CD14-positive monocyte (primary cell): ENCODE results near the gene SLC25A42. TPM values are rescaled to one million over a fixed set of nuclear protein-coding genes. Genes with fewer than 3 reads are reported as not detected.

Experiments
- DNase-seq, 3 donors: peaks; one replicate each; pipeline ENCODE4 v3.0.0-alpha.2; 2011 to 2022
- H2AFZ ChIP-seq: 2 replicates; pipeline ENCODE4 v1.6.0; 2012; ENCODE audit warnings: mild to moderate bottlenecking, low read depth, low read length, inconsistent platforms; ENCODE audit not compliant: insufficient read depth, poor library complexity, severe bottlenecking
- H3K27ac ChIP-seq, 2 donors: 1 replicate in 1 of 2; 2 replicates in 1 of 2; pipeline ENCODE4 v1.5.1; 2012 to 2013; ENCODE audit warnings: low read length in 2 of 2, control low read depth in 1 of 2, inconsistent platforms in 1 of 2, low read depth in 1 of 2, mild to moderate bottlenecking in 1 of 2
- H3K27me3 ChIP-seq, 2 donors: one replicate each; pipeline versions ENCODE4 v1.6.0 to v1.6.1; 2011 to 2013; ENCODE audit warnings: low read length in 2 of 2; ENCODE audit not compliant: control insufficient read depth in 2 of 2, insufficient read depth in 2 of 2
- H3K36me3 ChIP-seq, 2 donors: replicated peaks in 1 of 2; 1 replicate in 1 of 2; 2 replicates in 1 of 2; pipeline versions ENCODE4 v1.5.1 to v1.6.1; 2012 to 2013; ENCODE audit warnings: low read length in 2 of 2, control low read depth in 1 of 2, inconsistent platforms in 1 of 2, mild to moderate bottlenecking in 1 of 2; ENCODE audit not compliant: insufficient read depth in 2 of 2, control insufficient read depth in 1 of 2
- H3K4me1 ChIP-seq, 2 donors: 1 replicate in 1 of 2; 2 replicates in 1 of 2; pipeline versions ENCODE4 v1.5.1 to v1.6.1; 2012 to 2013; ENCODE audit warnings: low read length in 2 of 2, control low read depth in 1 of 2, inconsistent platforms in 1 of 2, mild to moderate bottlenecking in 1 of 2, moderate library complexity in 1 of 2; ENCODE audit not compliant: insufficient read depth in 2 of 2, control insufficient read depth in 1 of 2
- H3K4me2 ChIP-seq: replicated peaks from 2 replicates; pipeline ENCODE3; 2012; ENCODE audit warnings: low read length, moderate library complexity, mild to moderate bottlenecking; ENCODE audit not compliant: poor library complexity, severe bottlenecking; ENCODE audit errors: extremely low read depth
- H3K4me3 ChIP-seq, 3 experiments: fragments of 200-600 bp in 1 of 3; sonication (generic) in 1 of 3; replicated peaks in 1 of 3; 1 replicate in 2 of 3; 2 replicates in 1 of 3; pipeline ENCODE4 v1.5.1; 2011 to 2013; ENCODE audit warnings: low read length in 3 of 3, mild to moderate bottlenecking in 3 of 3, control low read depth in 2 of 3, low read depth in 2 of 3, inconsistent platforms in 1 of 3, moderate library complexity in 1 of 3
- H3K79me2 ChIP-seq: 2 replicates; pipeline ENCODE4 v1.6.0; 2012; ENCODE audit warnings: mild to moderate bottlenecking, control low read depth, inconsistent platforms, low read length, moderate library complexity; ENCODE audit not compliant: insufficient read depth
- H3K9ac ChIP-seq: 2 replicates; pipeline ENCODE4 v1.6.0; 2017; ENCODE audit warnings: low read length, mild to moderate bottlenecking; ENCODE audit not compliant: insufficient read depth, poor library complexity, severe bottlenecking
- H3K9me3 ChIP-seq, 2 donors: replicated peaks in 1 of 2; 1 replicate in 1 of 2; 2 replicates in 1 of 2; pipeline versions ENCODE4 v1.5.1 to v1.6.1; 2012 to 2013; ENCODE audit warnings: low read length in 2 of 2, control low read depth in 1 of 2; ENCODE audit not compliant: control insufficient read depth in 1 of 2, insufficient read depth in 1 of 2
- H4K20me1 ChIP-seq: 2 replicates; pipeline ENCODE4 v1.6.0; 2012; ENCODE audit warnings: mild to moderate bottlenecking, low read length, control low read depth, moderate library complexity; ENCODE audit not compliant: insufficient read depth
- H3K27ac Mint-ChIP-seq, 7 donors: one replicate each; pipeline ENCODE4 v1.8.0; 2020; ENCODE audit warnings: mild to moderate bottlenecking in 7 of 7, mixed read lengths in 7 of 7, moderate library complexity in 6 of 7, inconsistent platforms in 2 of 7
- H3K27me3 Mint-ChIP-seq, 3 donors: one replicate each; pipeline ENCODE4 v1.8.0; 2021 to 2022; ENCODE audit warnings: low read depth in 3 of 3, mild to moderate bottlenecking in 3 of 3, mixed read lengths in 3 of 3, moderate library complexity in 3 of 3, inconsistent platforms in 1 of 3
- H3K36me3 Mint-ChIP-seq, 2 donors: one replicate each; pipeline ENCODE4 v1.8.0; 2020; ENCODE audit warnings: mixed read lengths in 2 of 2, inconsistent platforms in 1 of 2, mild to moderate bottlenecking in 1 of 2
- H3K4me1 Mint-ChIP-seq: one replicate; pipeline ENCODE4 v1.8.0; 2020; ENCODE audit warnings: mild to moderate bottlenecking, mixed read lengths
- H3K4me3 Mint-ChIP-seq, 2 donors: one replicate each; pipeline ENCODE4 v1.8.0; 2020; ENCODE audit warnings: mild to moderate bottlenecking in 2 of 2, mixed read lengths in 2 of 2, moderate library complexity in 1 of 2
- H3K9me3 Mint-ChIP-seq, 7 donors: one replicate each; pipeline ENCODE4 v1.8.0; 2020 to 2022; ENCODE audit warnings: mixed read lengths in 7 of 7, mild to moderate bottlenecking in 6 of 7, moderate library complexity in 6 of 7, inconsistent platforms in 2 of 7
- CTCF ChIP-seq: fragments of 200-600 bp; IDR thresholded peaks from one replicate; pipeline ENCODE4 v1.8.0; 2022; ENCODE audit warnings: antibody characterized with exemption, mild to moderate bottlenecking
- WGBS: methylation state at CpG from one replicate; pipeline ENCODE4 v1.1.5; 2013; ENCODE audit warnings: missing lambda C conversion rate; ENCODE audit not compliant: insufficient coverage; 5-methylcytosine and 5-hydroxymethylcytosine counted together
- intact Hi-C, 2 donors: fragments of 100-400 bp; cut with micrococcal nuclease; formaldehyde crosslinking; loops; one replicate each; pipeline versions ENCODE4 v1.15.0 to v1.15.1; 2023
- polyA plus RNA-seq, 3 donors: library from polyadenylated mRNA; depleted of rRNA in 1 of 3; unstranded in 2 of 3; stranded (reverse) in 1 of 3; fragments of 300-500 nt in 2 of 3; fragments of >200 nt in 1 of 3; fragmentation: Illumina TruSeq in 2 of 3; gene quantifications; 1 replicate in 2 of 3; 2 replicates in 1 of 3; pipeline ENCODE4 v1.2.3, GENCODE V29; 2012 to 2021

Gene SLC25A42
- polyA plus RNA-seq, 3 donors: 0.68 to 3.1 (median 1.1) TPM

- Histone ChIP-seq H3K9ac (no peak overlapping the region), H4K20me1 (no peaks in the 10 kb centered on the region), H3K4me3 (no peak overlapping the region), H3K27me3 (no peaks in the 10 kb centered on the region), H3K36me3 (no peaks in the 10 kb centered on the region), H3K4me1 (no peaks in the 10 kb centered on the region), H3K79me2 (no peaks in the 10 kb centered on the region), H3K9me3 (no peaks in the 10 kb centered on the region), H3K4me2 (no peak overlapping the region), H2AFZ (no peak overlapping the region), H3K27ac (no peak overlapping the region)
- intact Hi-C loops: no loop called here
- H3K4me3 Mint-ChIP-seq: no peak overlapping the region
- DNase-seq: no peak
- H3K27ac Mint-ChIP-seq: peak overlapping the region in 1 of 7 donors; percentile 46
- WGBS: 97% methylated on average over 22 of the region's 24 CpGs
- H3K27me3 Mint-ChIP-seq: peaks cover 0 to 2% (median 0%) of the 10 kb centered on the region in 3 donors
- H3K4me1 Mint-ChIP-seq: no peaks in the 10 kb centered on the region
- TF ChIP-seq CTCF: no peak
- H3K36me3 Mint-ChIP-seq: peaks cover 5 to 8% of the 10 kb centered on the region in 2 donors
- H3K9me3 Mint-ChIP-seq: no peaks in the 10 kb centered on the region
These were observed 33.1 kb downstream of the SLC25A42 start for GRCh38 chr19:19096641-19097627.

- no peak overlapping the region for H3K4me2 ChIP-seq
- no peak for TF ChIP-seq CTCF
- no peak overlapping the region for H3K9ac ChIP-seq
- H3K9me3 ChIP-seq: no peaks in the 10 kb centered on the region
- peaks cover 5 to 8% of the 10 kb centered on the region in 2 donors for H3K36me3 Mint-ChIP-seq
- H3K27me3 Mint-ChIP-seq: no peaks in the 10 kb centered on the region
- no peaks in the 10 kb centered on the region for H3K9me3 Mint-ChIP-seq
- no peak overlapping the region for H3K4me3 ChIP-seq
- no peaks in the 10 kb centered on the region for H3K4me1 Mint-ChIP-seq
- H3K4me3 Mint-ChIP-seq: no peak overlapping the region
- no peaks in the 10 kb centered on the region for H4K20me1 ChIP-seq
- intact Hi-C loops: no loop called here
- H3K27ac ChIP-seq: no peak overlapping the region
- H3K4me1 ChIP-seq: no peaks in the 10 kb centered on the region
- no peaks in the 10 kb centered on the region for H3K27me3 ChIP-seq
- no peak overlapping the region for H2AFZ ChIP-seq
- no peak for DNase-seq
- no peak overlapping the region for H3K27ac Mint-ChIP-seq
- no peaks in the 10 kb centered on the region for H3K36me3 ChIP-seq
- WGBS: 93% methylated on average over 8 of the region's 9 CpGs
- H3K79me2 ChIP-seq: no peaks in the 10 kb centered on the region
These were observed 34.4 kb downstream of the SLC25A42 start for GRCh38 chr19:19098084-19098702.
